ENCODE results near the gene SLC25A41.

Gene SLC25A41

GRCh38 chr19:6475321-6476108 is 42.0 kb upstream of the SLC25A41 start:
- Histone ChIP-seq H4K20me1 (ENCODE audit: low read depth, low read length) (no peaks in the 10 kb centered on the region), H3K36me3 (ENCODE audit: low read length) (no peaks in the 10 kb centered on the region), H3K9me2 (replicated peaks; ENCODE audit: insufficient read depth, low read length) (no peaks in the 10 kb centered on the region), H3K9ac (ENCODE audit: low read length) (no peak overlapping the region), H3K27me3 (ENCODE audit: low read length) (no peaks in the 10 kb centered on the region), H3K4me3 (ENCODE audit: insufficient read depth, low read length, poor library complexity, severe bottlenecking) (no peak overlapping the region), H3K4me2 (ENCODE audit: low read depth, low read length, poor library complexity, severe bottlenecking) (no peak overlapping the region), H2AFZ (ENCODE audit: low read depth, low read length, severe bottlenecking) (no peak overlapping the region), H3K27ac (ENCODE audit: low read depth, low read length) (no peak overlapping the region), H3K79me2 (ENCODE audit: insufficient read depth, low read length) (no peaks in the 10 kb centered on the region), H3F3A (ENCODE audit: insufficient read depth) (no peaks in the 10 kb centered on the region), H3K9me3 (ENCODE audit: insufficient read depth, low read length) (no peaks in the 10 kb centered on the region)
- TF ChIP-seq, protein P1, sequence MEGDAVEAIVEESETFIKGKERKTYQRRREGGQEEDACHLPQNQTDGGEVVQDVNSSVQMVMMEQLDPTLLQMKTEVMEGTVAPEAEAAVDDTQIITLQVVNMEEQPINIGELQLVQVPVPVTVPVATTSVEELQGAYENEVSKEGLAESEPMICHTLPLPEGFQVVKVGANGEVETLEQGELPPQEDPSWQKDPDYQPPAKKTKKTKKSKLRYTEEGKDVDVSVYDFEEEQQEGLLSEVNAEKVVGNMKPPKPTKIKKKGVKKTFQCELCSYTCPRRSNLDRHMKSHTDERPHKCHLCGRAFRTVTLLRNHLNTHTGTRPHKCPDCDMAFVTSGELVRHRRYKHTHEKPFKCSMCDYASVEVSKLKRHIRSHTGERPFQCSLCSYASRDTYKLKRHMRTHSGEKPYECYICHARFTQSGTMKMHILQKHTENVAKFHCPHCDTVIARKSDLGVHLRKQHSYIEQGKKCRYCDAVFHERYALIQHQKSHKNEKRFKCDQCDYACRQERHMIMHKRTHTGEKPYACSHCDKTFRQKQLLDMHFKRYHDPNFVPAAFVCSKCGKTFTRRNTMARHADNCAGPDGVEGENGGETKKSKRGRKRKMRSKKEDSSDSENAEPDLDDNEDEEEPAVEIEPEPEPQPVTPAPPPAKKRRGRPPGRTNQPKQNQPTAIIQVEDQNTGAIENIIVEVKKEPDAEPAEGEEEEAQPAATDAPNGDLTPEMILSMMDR (IDR thresholded peaks at IDR 0.05; ENCODE audit: insufficient read depth, low read length, poor library complexity, severe bottlenecking), result no peak
- no peak for TF ChIP-seq EZH2phosphoT487 (conservative IDR thresholded peaks at IDR 0.05; ENCODE audit: low read length)

DNA sequence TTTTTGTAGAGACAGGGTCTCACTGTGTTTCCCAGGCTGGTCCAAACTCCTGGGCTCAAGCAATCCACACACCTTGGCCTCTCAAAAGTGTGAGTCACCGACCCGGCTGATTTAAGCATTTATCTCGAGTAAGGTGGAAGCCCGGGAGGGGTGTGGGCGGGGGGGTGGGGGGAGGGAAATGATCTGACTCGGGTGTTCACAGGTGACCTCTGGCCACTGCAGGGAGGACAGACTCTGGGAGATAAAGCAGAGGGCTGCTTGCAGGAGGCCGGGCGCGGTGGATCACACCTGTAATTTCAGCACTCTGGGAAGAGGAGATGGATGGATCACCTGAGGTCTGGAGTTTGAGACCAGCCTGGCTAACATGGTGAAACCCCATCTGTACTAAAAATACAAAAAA is 40.1 kb upstream of the SLC25A41 start:
- no peaks in the 10 kb centered on the region for H4K20me1 ChIP-seq (ENCODE audit: low read depth, low read length)
- H3K9me3 ChIP-seq (ENCODE audit: insufficient read depth, low read length), result no peaks in the 10 kb centered on the region
- H3K9me2 ChIP-seq (replicated peaks; ENCODE audit: insufficient read depth, low read length), result no peaks in the 10 kb centered on the region
- H2AFZ ChIP-seq (ENCODE audit: low read depth, low read length, severe bottlenecking), result no peak overlapping the region
- H3K4me3 ChIP-seq (ENCODE audit: insufficient read depth, low read length, poor library complexity, severe bottlenecking), result no peak overlapping the region
- H3K79me2 ChIP-seq (ENCODE audit: insufficient read depth, low read length), result no peaks in the 10 kb centered on the region
- H3K9ac ChIP-seq (ENCODE audit: low read length), result no peak overlapping the region
- TF ChIP-seq EZH2phosphoT487 (conservative IDR thresholded peaks at IDR 0.05; ENCODE audit: low read length), result no peak
- TF ChIP-seq, protein P1 (IDR thresholded peaks at IDR 0.05; ENCODE audit: insufficient read depth, low read length, poor library complexity, severe bottlenecking), result no peak
- H3K36me3 ChIP-seq (ENCODE audit: low read length), result no peaks in the 10 kb centered on the region
- H3K4me2 ChIP-seq (ENCODE audit: low read depth, low read length, poor library complexity, severe bottlenecking), result no peak overlapping the region
- H3F3A ChIP-seq (ENCODE audit: insufficient read depth), result no peaks in the 10 kb centered on the region
- H3K27ac ChIP-seq (ENCODE audit: low read depth, low read length), result no peak overlapping the region
- H3K27me3 ChIP-seq (ENCODE audit: low read length), result no peaks in the 10 kb centered on the region

DNA sequence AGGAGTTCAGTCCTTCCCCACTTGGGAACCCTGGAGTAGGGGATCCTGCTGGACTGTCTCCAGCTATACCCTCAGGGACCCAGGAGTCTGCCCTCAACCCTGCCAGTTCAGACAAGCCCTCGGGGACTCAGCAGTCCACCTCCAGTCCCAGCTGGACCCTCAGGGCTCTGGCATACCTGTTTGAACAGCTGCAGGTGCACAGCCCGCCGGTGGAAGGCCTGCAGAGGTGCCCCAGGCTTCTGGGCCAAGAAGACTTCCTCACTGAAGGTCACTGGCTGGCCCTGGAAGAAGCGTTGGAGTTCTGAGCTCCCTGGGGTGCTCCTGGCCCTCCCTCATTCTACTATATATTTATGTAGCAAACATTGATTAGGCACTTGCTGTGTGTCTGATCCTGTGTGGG is 39.1 kb upstream of the SLC25A41 start:
- Histone ChIP-seq H3K9me3 (ENCODE audit: insufficient read depth, low read length) (no peaks in the 10 kb centered on the region), H3K9ac (ENCODE audit: low read length) (no peak overlapping the region), H2AFZ (ENCODE audit: low read depth, low read length, severe bottlenecking) (no peak overlapping the region), H3K4me3 (ENCODE audit: insufficient read depth, low read length, poor library complexity, severe bottlenecking) (no peak overlapping the region), H3F3A (ENCODE audit: insufficient read depth) (no peaks in the 10 kb centered on the region), H3K4me2 (ENCODE audit: low read depth, low read length, poor library complexity, severe bottlenecking) (no peak overlapping the region), H3K9me2 (replicated peaks; ENCODE audit: insufficient read depth, low read length) (no peaks in the 10 kb centered on the region), H3K27me3 (ENCODE audit: low read length) (no peaks in the 10 kb centered on the region), H3K36me3 (ENCODE audit: low read length) (no peaks in the 10 kb centered on the region), H4K20me1 (ENCODE audit: low read depth, low read length) (no peaks in the 10 kb centered on the region), H3K27ac (ENCODE audit: low read depth, low read length) (no peak overlapping the region), H3K79me2 (ENCODE audit: insufficient read depth, low read length) (no peaks in the 10 kb centered on the region)
- TF ChIP-seq EZH2phosphoT487 (conservative IDR thresholded peaks at IDR 0.05; ENCODE audit: low read length), result no peak
- TF ChIP-seq, protein P1 (IDR thresholded peaks at IDR 0.05; ENCODE audit: insufficient read depth, low read length, poor library complexity, severe bottlenecking), result no peak

All from SU-DHL-6 (cell line).